H1 (cell line): ENCODE measurements around the gene METRNL.

ENCODE experiments used
- CTCF ChIP-seq, 3 experiments: IDR thresholded peaks; 1 replicate in 2 of 3; 2 replicates in 1 of 3; pipeline versions ENCODE4 v1.5.1 to v1.6.1; 2011; ENCODE audit warnings: low read length in 3 of 3, mild to moderate bottlenecking in 3 of 3, inconsistent platforms in 2 of 3, low read depth in 1 of 3, moderate library complexity in 1 of 3; ENCODE audit not compliant: insufficient read depth in 1 of 3; ENCODE audit errors: control extremely low read depth in 1 of 3
- JUN ChIP-seq: IDR thresholded peaks from 2 replicates; pipeline ENCODE4 v1.6.1; 2011; ENCODE audit warnings: low read depth, mild to moderate bottlenecking, improper control_type of control experiment, low read length

GRCh38 chr17:83143817-83144231, 64.4 kb downstream of the METRNL start:
- TF ChIP-seq CTCF (IDR thresholded peaks at IDR 0.05; ENCODE audit: control extremely low read depth in 1 of 3, insufficient read depth in 1 of 3, low read depth in 1 of 3, low read length in 3 of 3) (no peak), JUN (no peak)
